ENCODE results near the gene DCAF4. TPM values are rescaled to one million over a fixed set of nuclear protein-coding genes. Genes with fewer than 3 reads are reported as not detected.
A peak's percentile ranks its signal among the peaks of the same experiment; 100 is the strongest.

Gene DCAF4
- 35.0 and 42.5 TPM in 2 replicates for polyA plus RNA-seq (2013)

GRCh38 chr14:72926292-72927028 is at the start of gene DCAF4:
TSS of gene DCAF4 (plus strand) at chr14:72926464. CDS start at chr14:72937979, 11,515 bp downstream.
- peak; percentile 99 for DNase-seq
- peak within 1 kb of the TSS; percentile 71 for H4K8ac ChIP-seq (ENCODE audit: low read depth, low read length)
- H3K9ac ChIP-seq (ENCODE audit: low read length): peak within 1 kb of the TSS; percentile 81
- peak within 1 kb of the TSS; percentile 82 for H2BK120ac ChIP-seq (ENCODE audit: insufficient read depth, low read length, poor library complexity)
- peak within 1 kb of the TSS; percentile 22 for H2BK5ac ChIP-seq (ENCODE audit: low read depth, low read length, poor library complexity)
- peak within 1 kb of the TSS; percentile 55 for H3K14ac ChIP-seq (ENCODE audit: low read length)
- H3K4ac ChIP-seq (ENCODE audit: low read depth, low read length): peak within 1 kb of the TSS; percentile 54
- H4K91ac ChIP-seq (ENCODE audit: low read depth, low read length): peak within 1 kb of the TSS; percentile 72
- H3K4me3 ChIP-seq (ENCODE audit: low read depth, low read length): peak within 1 kb of the TSS; percentile 97
- H3K79me1 ChIP-seq (ENCODE audit: low read length): peaks cover 16% of the 10 kb centered on the region
- WGBS (ENCODE audit: extremely low coverage, insufficient coverage, insufficient read length): no CpG with 5 or more reads among the region's 59 CpGs
- peak within 1 kb of the TSS; percentile 52 for H2BK12ac ChIP-seq (ENCODE audit: low read length)
- no peak within 1 kb of the TSS for H3K23ac ChIP-seq (ENCODE audit: low read length)
- H2AK5ac ChIP-seq (ENCODE audit: low read length): no peak within 1 kb of the TSS
- H3K27me3 ChIP-seq (ENCODE audit: insufficient read depth, low read length): no peaks in the 10 kb centered on the region
- H3K27ac ChIP-seq (ENCODE audit: low read depth, low read length): peak within 1 kb of the TSS; percentile 45
- H3K36me3 ChIP-seq (ENCODE audit: control insufficient read depth in 1 of 2, insufficient read depth in 2 of 2, low read length in 2 of 2): peaks cover 0 to 4% of the 10 kb centered on the region in 2 experiments
- H3K18ac ChIP-seq (ENCODE audit: low read length): peak within 1 kb of the TSS; percentile 88
- H3K4me1 ChIP-seq (ENCODE audit: control insufficient read depth in 1 of 2, insufficient read depth in 2 of 2, low read length in 2 of 2): peaks cover 8% of the 10 kb centered on the region in 2 experiments
- H2AFZ ChIP-seq (ENCODE audit: insufficient read depth, low read length, poor library complexity): peak within 1 kb of the TSS; percentile 68
- peaks cover 3% of the 10 kb centered on the region for H3K9me3 ChIP-seq (ENCODE audit: insufficient read depth, low read depth, low read length)
- peaks cover 6% of the 10 kb centered on the region for H3K79me2 ChIP-seq (ENCODE audit: control insufficient read depth, insufficient read depth, low read length, poor library complexity)
- peak within 1 kb of the TSS; percentile 67 for H4K12ac ChIP-seq (ENCODE audit: low read depth, low read length)
- peak within 1 kb of the TSS; percentile 98 for H3K4me2 ChIP-seq (ENCODE audit: low read length)

- no peak for DNase-seq
- Histone ChIP-seq H3K4ac (ENCODE audit: low read depth, low read length) (no peak overlapping the region), H3K27me3 (ENCODE audit: insufficient read depth, low read length) (no peaks in the 10 kb centered on the region), H2AFZ (ENCODE audit: insufficient read depth, low read length, poor library complexity) (no peak overlapping the region), H4K91ac (ENCODE audit: low read depth, low read length) (no peak overlapping the region), H4K8ac (ENCODE audit: low read depth, low read length) (no peak overlapping the region), H3K27ac (ENCODE audit: low read depth, low read length) (no peak overlapping the region), H3K14ac (ENCODE audit: low read length) (no peak overlapping the region), H3K4me3 (ENCODE audit: low read depth, low read length) (no peak overlapping the region), H3K79me1 (ENCODE audit: low read length) (no peaks in the 10 kb centered on the region), H3K4me1 (ENCODE audit: control insufficient read depth in 1 of 2, insufficient read depth in 2 of 2, low read length in 2 of 2) (no peaks in the 10 kb centered on the region), H2BK120ac (ENCODE audit: insufficient read depth, low read length, poor library complexity) (no peak overlapping the region), H4K12ac (ENCODE audit: low read depth, low read length) (no peak overlapping the region), H3K4me2 (ENCODE audit: low read length) (no peak overlapping the region), H2AK5ac (ENCODE audit: low read length) (no peak overlapping the region), H2BK12ac (ENCODE audit: low read length) (no peak overlapping the region), H3K79me2 (ENCODE audit: control insufficient read depth, insufficient read depth, low read length, poor library complexity) (peaks cover 1% of the 10 kb centered on the region), H3K9ac (ENCODE audit: low read length) (no peak overlapping the region), H2BK5ac (ENCODE audit: low read depth, low read length, poor library complexity) (no peak overlapping the region), H3K9me3 (ENCODE audit: insufficient read depth, low read depth, low read length) (no peaks in the 10 kb centered on the region), H3K18ac (ENCODE audit: low read length) (no peak overlapping the region), H3K36me3 (ENCODE audit: control insufficient read depth in 1 of 2, insufficient read depth in 2 of 2, low read length in 2 of 2) (no peaks in the 10 kb centered on the region), H3K23ac (ENCODE audit: low read length) (no peak overlapping the region)
- WGBS (ENCODE audit: extremely low coverage, insufficient coverage, insufficient read length): no CpG with 5 or more reads among the region's 4 CpGs
These were observed 49.6 kb upstream of the DCAF4 start for GRCh38 chr14:72876710-72877063.

DNA sequence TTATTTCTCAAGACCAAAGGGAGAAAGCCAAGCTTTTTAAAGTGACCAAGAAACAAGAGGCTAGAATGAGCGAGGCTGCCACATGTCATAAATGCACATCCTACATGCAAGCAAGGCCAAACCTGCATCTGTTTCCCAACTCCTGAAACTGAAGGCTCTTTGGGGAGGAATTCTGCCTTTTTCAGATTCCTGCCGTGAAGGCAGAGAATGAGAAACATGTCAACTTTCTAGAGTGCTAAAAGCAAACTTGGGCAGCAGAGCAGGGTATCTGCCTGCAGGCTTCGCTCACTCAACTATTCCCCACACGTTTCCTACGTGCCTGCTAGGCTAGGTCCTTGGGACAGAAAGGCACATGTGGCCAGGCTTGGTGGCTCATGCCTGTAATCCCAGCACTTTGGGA is 47.5 kb upstream of the DCAF4 start:
- Histone ChIP-seq H3K27me3 (ENCODE audit: insufficient read depth, low read length) (no peaks in the 10 kb centered on the region), H4K12ac (ENCODE audit: low read depth, low read length) (no peak overlapping the region), H3K27ac (ENCODE audit: low read depth, low read length) (no peak overlapping the region), H3K9ac (ENCODE audit: low read length) (no peak overlapping the region), H2BK12ac (ENCODE audit: low read length) (no peak overlapping the region), H2AFZ (ENCODE audit: insufficient read depth, low read length, poor library complexity) (no peak overlapping the region), H3K4me1 (ENCODE audit: control insufficient read depth in 1 of 2, insufficient read depth in 2 of 2, low read length in 2 of 2) (no peaks in the 10 kb centered on the region), H4K8ac (ENCODE audit: low read depth, low read length) (no peak overlapping the region), H3K79me1 (ENCODE audit: low read length) (no peaks in the 10 kb centered on the region), H3K4ac (ENCODE audit: low read depth, low read length) (no peak overlapping the region), H3K23ac (ENCODE audit: low read length) (no peak overlapping the region), H3K36me3 (ENCODE audit: control insufficient read depth in 1 of 2, insufficient read depth in 2 of 2, low read length in 2 of 2) (no peaks in the 10 kb centered on the region), H4K91ac (ENCODE audit: low read depth, low read length) (no peak overlapping the region), H3K4me2 (ENCODE audit: low read length) (no peak overlapping the region), H3K79me2 (ENCODE audit: control insufficient read depth, insufficient read depth, low read length, poor library complexity) (peaks cover 1% of the 10 kb centered on the region), H2BK120ac (ENCODE audit: insufficient read depth, low read length, poor library complexity) (no peak overlapping the region), H3K9me3 (ENCODE audit: insufficient read depth, low read depth, low read length) (no peaks in the 10 kb centered on the region), H2AK5ac (ENCODE audit: low read length) (no peak overlapping the region), H3K14ac (ENCODE audit: low read length) (no peak overlapping the region), H3K4me3 (ENCODE audit: low read depth, low read length) (no peak overlapping the region), H2BK5ac (ENCODE audit: low read depth, low read length, poor library complexity) (no peak overlapping the region), H3K18ac (ENCODE audit: low read length) (no peak overlapping the region)
- no CpG with 5 or more reads among the region's 5 CpGs for WGBS (ENCODE audit: extremely low coverage, insufficient coverage, insufficient read length)
- peak; percentile 89 to 97 for DNase-seq

DNA sequence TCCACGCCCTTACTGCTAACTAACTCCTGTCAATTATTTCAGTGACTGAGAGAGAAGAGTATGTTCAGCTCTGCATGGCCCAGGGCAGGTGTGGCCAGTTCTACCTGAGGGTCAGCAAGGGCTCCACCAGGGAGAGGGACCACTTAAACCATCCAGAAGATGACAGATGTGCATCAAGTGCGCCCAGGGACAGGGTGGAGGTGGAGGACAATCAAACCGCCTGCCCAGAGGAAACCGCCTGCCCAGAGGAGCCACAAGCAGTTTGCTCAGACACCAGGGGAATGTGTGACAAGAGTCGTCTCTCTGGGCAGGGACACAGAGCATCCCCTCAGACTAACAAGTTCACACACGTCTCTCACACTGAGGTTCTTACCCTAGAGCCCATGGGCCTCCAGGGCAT is 46.8 kb upstream of the DCAF4 start:
- no peaks in the 10 kb centered on the region for H3K27me3 ChIP-seq (ENCODE audit: insufficient read depth, low read length)
- no peak overlapping the region for H2BK5ac ChIP-seq (ENCODE audit: low read depth, low read length, poor library complexity)
- no peak overlapping the region for H3K4me3 ChIP-seq (ENCODE audit: low read depth, low read length)
- H4K8ac ChIP-seq (ENCODE audit: low read depth, low read length): no peak overlapping the region
- H3K14ac ChIP-seq (ENCODE audit: low read length): no peak overlapping the region
- no peak overlapping the region for H3K27ac ChIP-seq (ENCODE audit: low read depth, low read length)
- no peak overlapping the region for H3K9ac ChIP-seq (ENCODE audit: low read length)
- H4K91ac ChIP-seq (ENCODE audit: low read depth, low read length): no peak overlapping the region
- peaks cover 1% of the 10 kb centered on the region for H3K79me2 ChIP-seq (ENCODE audit: control insufficient read depth, insufficient read depth, low read length, poor library complexity)
- no CpG with 5 or more reads among the region's 6 CpGs for WGBS (ENCODE audit: extremely low coverage, insufficient coverage, insufficient read length)
- no peaks in the 10 kb centered on the region for H3K79me1 ChIP-seq (ENCODE audit: low read length)
- no peak overlapping the region for H3K4me2 ChIP-seq (ENCODE audit: low read length)
- no peak overlapping the region for H3K18ac ChIP-seq (ENCODE audit: low read length)
- H3K9me3 ChIP-seq (ENCODE audit: insufficient read depth, low read depth, low read length): no peaks in the 10 kb centered on the region
- no peaks in the 10 kb centered on the region for H3K4me1 ChIP-seq (ENCODE audit: control insufficient read depth in 1 of 2, insufficient read depth in 2 of 2, low read length in 2 of 2)
- no peak overlapping the region for H4K12ac ChIP-seq (ENCODE audit: low read depth, low read length)
- H2BK12ac ChIP-seq (ENCODE audit: low read length): no peak overlapping the region
- H3K23ac ChIP-seq (ENCODE audit: low read length): no peak overlapping the region
- no peak for DNase-seq
- no peaks in the 10 kb centered on the region for H3K36me3 ChIP-seq (ENCODE audit: control insufficient read depth in 1 of 2, insufficient read depth in 2 of 2, low read length in 2 of 2)
- no peak overlapping the region for H3K4ac ChIP-seq (ENCODE audit: low read depth, low read length)
- no peak overlapping the region for H2AK5ac ChIP-seq (ENCODE audit: low read length)
- no peak overlapping the region for H2AFZ ChIP-seq (ENCODE audit: insufficient read depth, low read length, poor library complexity)
- H2BK120ac ChIP-seq (ENCODE audit: insufficient read depth, low read length, poor library complexity): no peak overlapping the region

All from trophoblast cell (in vitro differentiated cells and primary cell).